PC-9 (cell line): Measurements from ENCODE around the gene YES1. TPM values are rescaled to one million over a fixed set of nuclear protein-coding genes. Genes with fewer than 3 reads are reported as not detected.

Experiments used
- BruUV-seq: library from RNA; stranded (reverse); fragments of 400-500 nt; replicated peaks from 2 replicates; lab custom pipeline; 2021; lab: Mats Ljungman, UMichigan
- CTCF ChIA-PET: fragments of 300-600 bp; sonication (Branson Sonifier 250); formaldehyde crosslinking; loops from one replicate; lab custom pipeline; 2022; ENCODE audit warnings: antibody characterized with exemption; lab: Charles Lee
- POLR2A ChIA-PET: fragments of 300-600 bp; sonication (Branson Sonifier 250); formaldehyde crosslinking; loops from one replicate; lab custom pipeline; 2022; ENCODE audit warnings: antibody characterized with exemption; ENCODE audit not compliant: unreplicated experiment; lab: Charles Lee
- DNase-seq, 2 experiments: peaks; one replicate each; pipeline versions ENCODE4 v3.0.0 to v3.0.0-alpha.2; 2015 to 2022; ENCODE audit warnings: mixed read lengths in 1 of 2
- H2AFZ ChIP-seq: fragments of 200-600 bp; sonication (generic); 2 replicates; pipeline ENCODE4 v1.8.1; 2017; ENCODE audit warnings: antibody characterized with exemption
- H3F3A ChIP-seq: fragments of 200-600 bp; sonication (generic); 2 replicates; pipeline ENCODE4 v1.8.1; 2017; ENCODE audit warnings: antibody characterized with exemption, mild to moderate bottlenecking, low read depth; ENCODE audit not compliant: insufficient read depth
- H3K27ac ChIP-seq: fragments of 200-600 bp; sonication (generic); 2 replicates; pipeline ENCODE4 v1.6.1; 2016; ENCODE audit warnings: mixed run types
- H3K27me3 ChIP-seq: fragments of 200-600 bp; sonication (generic); 2 replicates; pipeline ENCODE4 v1.6.1; 2016; ENCODE audit warnings: low read depth, mixed run types; ENCODE audit not compliant: insufficient read depth
- H3K36me3 ChIP-seq: fragments of 200-600 bp; sonication (generic); 2 replicates; pipeline ENCODE4 v1.6.1; 2016; ENCODE audit warnings: low read depth, mixed run types
- H3K4me1 ChIP-seq: fragments of 200-600 bp; sonication (generic); replicated peaks from 2 replicates; pipeline ENCODE4 v1.6.1; 2016; ENCODE audit warnings: mixed run types; ENCODE audit not compliant: insufficient read depth
- H3K4me2 ChIP-seq: fragments of 200-600 bp; sonication (generic); 2 replicates; pipeline ENCODE4 v1.6.1; 2017; ENCODE audit warnings: mixed run types
- H3K4me3 ChIP-seq: fragments of 200-600 bp; sonication (generic); 2 replicates; pipeline ENCODE4 v1.6.1; 2016; ENCODE audit warnings: mixed run types
- H3K79me2 ChIP-seq: fragments of 200-600 bp; sonication (generic); 2 replicates; pipeline ENCODE4 v1.6.1; 2017; ENCODE audit warnings: low read depth, mixed run types
- H3K9me2 ChIP-seq: fragments of 200-600 bp; sonication (generic); 2 replicates; pipeline ENCODE4 v1.8.1; 2017; ENCODE audit warnings: mild to moderate bottlenecking; ENCODE audit not compliant: insufficient read depth
- H3K9me3 ChIP-seq: fragments of 200-600 bp; sonication (generic); 2 replicates; pipeline ENCODE4 v1.8.1; 2016; ENCODE audit warnings: low read depth; ENCODE audit not compliant: insufficient read depth
- H4K20me1 ChIP-seq: fragments of 200-600 bp; sonication (generic); 2 replicates; pipeline ENCODE4 v1.8.1; 2017; ENCODE audit not compliant: insufficient read depth
- CTCF ChIP-seq: fragments of 200-600 bp; sonication (generic); conservative IDR thresholded peaks from 2 replicates; pipeline ENCODE4 v1.6.1; 2017; ENCODE audit warnings: mixed run types, antibody characterized with exemption, mild to moderate bottlenecking, moderate library complexity
- EZH2 ChIP-seq: fragments of 200-600 bp; sonication (generic); IDR thresholded peaks from 2 replicates; pipeline ENCODE4 v1.8.0; 2017; ENCODE audit warnings: antibody characterized with exemption, low read depth
- intact Hi-C: fragments of 100-400 bp; cut with micrococcal nuclease; formaldehyde crosslinking; loops from one replicate; pipeline ENCODE4 v1.10.0; 2022; ENCODE audit not compliant: unreplicated experiment
- total RNA-seq: library from RNA; stranded (reverse); gene quantifications from 2 replicates; pipeline ENCODE4 v1.2.3, GENCODE V29; 2021

YES1 gene
- total RNA-seq, 1 experiment from 2014 or later = 111 TPM

GRCh38 chr18:679516-679915 is 132.5 kb downstream of the YES1 start:
- H3K4me3 ChIP-seq = no peak overlapping the region
- H3K9me3 ChIP-seq = no peaks in the 10 kb centered on the region
- POLR2A ChIA-PET = no interaction called here
- H3K4me1 ChIP-seq = no peaks in the 10 kb centered on the region
- no peaks in the 10 kb centered on the region for H3K9me2 ChIP-seq
- H3K27ac ChIP-seq = no peak overlapping the region
- CTCF ChIA-PET = no interaction called here
- H4K20me1 ChIP-seq = no peaks in the 10 kb centered on the region
- 0 out of 2 replicates have a peak, but pooled peaks cover 4% of the 10 kb centered on the region for H3F3A ChIP-seq
- no peak for DNase-seq
- no TSS peak for BruUV-seq
- H3K27me3 ChIP-seq = no peaks in the 10 kb centered on the region
- H3K79me2 ChIP-seq = no peaks in the 10 kb centered on the region
- no peak for TF ChIP-seq CTCF
- TF ChIP-seq EZH2 = no peak
- no peak overlapping the region for H2AFZ ChIP-seq
- peaks cover 21% of the 10 kb centered on the region for H3K36me3 ChIP-seq
- H3K4me2 ChIP-seq = no peak overlapping the region
- intact Hi-C loops = no loop called here

GRCh38 chr18:678482-679182 is 133.4 kb downstream of the YES1 start:
- no peak overlapping the region for H3K27ac ChIP-seq
- DNase-seq = no peak
- BruUV-seq = no TSS peak
- ChIA-PET CTCF (no interaction called here), POLR2A (no interaction called here)
- TF ChIP-seq EZH2 (no peak), CTCF (no peak)
- peaks cover 22% of the 10 kb centered on the region for H3K36me3 ChIP-seq
- H3K4me1 ChIP-seq = no peaks in the 10 kb centered on the region
- no peak overlapping the region for H3K4me3 ChIP-seq
- no peaks in the 10 kb centered on the region for H3K9me2 ChIP-seq
- no peak overlapping the region for H2AFZ ChIP-seq
- no peaks in the 10 kb centered on the region for H3K9me3 ChIP-seq
- H4K20me1 ChIP-seq = no peaks in the 10 kb centered on the region
- H3K4me2 ChIP-seq = no peak overlapping the region
- H3F3A ChIP-seq = peaks cover 13% of the 10 kb centered on the region; the same call in 1 of the 2 replicates
- H3K27me3 ChIP-seq = no peaks in the 10 kb centered on the region
- intact Hi-C loops = no loop called here
- H3K79me2 ChIP-seq = no peaks in the 10 kb centered on the region

GRCh38 chr18:677951-678381 is 134.1 kb downstream of the YES1 start:
- no TSS peak for BruUV-seq
- H3K4me1 ChIP-seq = no peaks in the 10 kb centered on the region
- H3K9me2 ChIP-seq = no peaks in the 10 kb centered on the region
- H3K36me3 ChIP-seq = peaks cover 27% of the 10 kb centered on the region
- H2AFZ ChIP-seq = no peak overlapping the region
- H3K4me3 ChIP-seq = no peak overlapping the region
- H3K9me3 ChIP-seq = no peaks in the 10 kb centered on the region
- POLR2A ChIA-PET = no interaction called here
- H3K79me2 ChIP-seq = no peaks in the 10 kb centered on the region
- DNase-seq = no peak
- H3K4me2 ChIP-seq = no peak overlapping the region
- no peaks in the 10 kb centered on the region for H4K20me1 ChIP-seq
- H3F3A ChIP-seq = peaks cover 17% of the 10 kb centered on the region
- no peak for TF ChIP-seq CTCF
- TF ChIP-seq EZH2 = no peak
- CTCF ChIA-PET = no interaction called here
- intact Hi-C loops = no loop called here
- no peaks in the 10 kb centered on the region for H3K27me3 ChIP-seq
- H3K27ac ChIP-seq = no peak overlapping the region
